Cardiac septum (tissue), 1 donor: ENCODE data around the gene CELF1. TPM values are rescaled to one million over a fixed set of nuclear protein-coding genes. Genes with fewer than 3 reads are reported as not detected.
"Not testable (repeated sequence)": the region's sequence is repeated elsewhere in the genome, so short reads cannot be mapped to it uniquely, and the experiment has no call there.

ENCODE experiments used
- DNase-seq: peaks from one replicate; pipeline ENCODE4 v3.0.0-alpha.2; 2020; ENCODE audit warnings: low spot score
- intact Hi-C: fragments of 100-400 bp; cut with DNase I; formaldehyde crosslinking; loops from one replicate; pipeline ENCODE4 v1.14.0; 2022
- total RNA-seq: library from RNA; stranded (reverse); fragmentation: NEBNext Ultra II Directional; extraction: Animal tissue kit (Norgen Biotek cat#: 25700); gene quantifications from one replicate; pipeline ENCODE4 v1.2.1, GENCODE V29; 2021
- donor health status: DM: no; HTN: no; CAD: no.

The CELF1 gene
- total RNA-seq, 1 donor from 2014 or later, result 102 TPM

DNA sequence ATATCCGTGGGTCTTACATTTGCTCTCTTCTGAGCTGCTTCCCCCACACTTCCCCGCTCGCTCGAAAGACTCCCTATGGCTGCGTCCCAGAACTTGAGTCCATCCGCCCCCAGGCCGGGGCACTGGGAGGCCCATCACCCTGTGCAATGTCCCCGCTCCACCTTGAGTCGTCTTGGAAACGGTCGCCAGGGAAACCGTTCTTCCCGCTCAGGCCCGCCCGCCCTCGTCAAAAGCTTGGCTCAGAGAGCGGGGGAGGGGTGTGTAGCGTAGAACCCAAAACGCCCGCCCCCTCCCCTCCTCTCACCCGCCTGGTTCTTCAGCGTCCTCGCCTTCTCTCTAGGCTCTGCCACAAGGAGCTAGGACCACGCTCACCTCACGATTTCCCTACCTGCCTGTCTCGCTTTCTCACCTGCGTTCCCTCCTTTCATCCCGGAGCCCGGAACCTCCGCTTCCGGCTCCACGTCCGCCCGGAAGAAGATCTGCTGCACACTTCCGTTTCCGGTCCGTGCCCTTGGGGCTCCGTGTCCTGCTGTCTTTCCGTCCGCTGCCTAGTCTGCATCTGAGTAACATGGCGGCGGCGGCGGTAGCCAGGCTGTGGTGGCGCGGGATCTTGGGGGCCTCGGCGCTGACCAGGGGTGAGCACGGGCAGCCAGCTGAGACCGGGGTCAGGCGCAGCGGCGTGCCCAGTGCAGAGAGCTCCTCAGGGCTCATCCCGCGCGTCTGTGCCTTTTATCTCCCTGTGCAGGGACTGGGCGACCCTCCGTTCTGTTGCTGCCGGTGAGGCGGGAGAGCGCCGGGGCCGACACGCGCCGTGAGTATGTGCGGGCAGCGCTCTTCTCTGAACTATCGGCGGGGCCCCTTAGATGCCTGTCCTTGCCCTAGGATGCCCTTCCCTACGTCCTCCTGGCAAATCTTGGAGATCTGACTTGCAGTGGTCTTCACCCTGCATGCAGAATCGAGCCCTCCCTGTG is 25.9 kb upstream of the CELF1 start, which contains the start of the genes KBTBD4 and NDUFS3:
Gene KBTBD4, minus strand, starts transcription at position 447 of the 971 bp plus-strand sequence. Its CDS starts 19 bp downstream, at position 428.
Gene NDUFS3, plus strand, starts transcription at position 551 of the 971 bp plus-strand sequence. Its CDS starts 18 bp downstream, at position 569.
- peak; percentile 95 for DNase-seq
- intact Hi-C loops, result no loop called here

GRCh38 chr11:47577460-47578041 is 24.6 kb upstream of the CELF1 start:
- intact Hi-C loops, result no loop called here
- DNase-seq, result no peak

DNA sequence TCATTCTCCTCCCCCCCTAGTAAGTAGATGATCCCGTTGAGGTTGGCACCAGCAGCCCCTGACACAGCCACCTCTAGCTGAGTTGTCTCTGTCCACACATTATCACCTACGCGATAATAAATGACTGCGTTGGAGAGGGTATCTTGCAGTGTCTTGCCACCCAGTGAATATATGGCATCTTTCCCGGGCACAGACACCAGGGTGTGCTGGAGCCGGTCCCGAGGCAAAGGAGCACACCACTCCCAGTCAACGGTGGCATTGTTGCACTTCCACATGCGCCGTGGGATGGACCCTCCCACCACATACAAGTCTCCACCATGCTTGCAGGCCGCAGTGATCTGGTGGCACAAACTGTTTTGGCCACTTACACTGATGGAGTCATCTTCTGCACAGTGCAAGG is 20.4 kb upstream of the CELF1 start:
- peak; percentile 76 for DNase-seq
- intact Hi-C loops, result no loop called here

- intact Hi-C loops, result no loop called here
- peak; percentile 44 for DNase-seq
Measured at GRCh38 chr11:47572715-47573255, 19.9 kb upstream of the CELF1 start.

- intact Hi-C loops, result no loop called here
- DNase-seq, result peak; percentile 20
Measured at GRCh38 chr11:47571895-47572294, 19.0 kb upstream of the CELF1 start.

- intact Hi-C loops, result no loop called here
- peak; percentile 6 for DNase-seq
Measured at GRCh38 chr11:47571357-47571729, 18.4 kb upstream of the CELF1 start.

- intact Hi-C loops, result no loop called here
Measured at GRCh38 chr11:47570651-47571356, 17.9 kb upstream of the CELF1 start.

GRCh38 chr11:47569646-47570045 is 16.7 kb upstream of the CELF1 start:
- peak; percentile 24 for DNase-seq
- intact Hi-C loops, result no loop called here

More at GRCh38 chr11:47570651-47571356, 17.9 kb upstream of the CELF1 start:
- DNase-seq, result no peak

DNA sequence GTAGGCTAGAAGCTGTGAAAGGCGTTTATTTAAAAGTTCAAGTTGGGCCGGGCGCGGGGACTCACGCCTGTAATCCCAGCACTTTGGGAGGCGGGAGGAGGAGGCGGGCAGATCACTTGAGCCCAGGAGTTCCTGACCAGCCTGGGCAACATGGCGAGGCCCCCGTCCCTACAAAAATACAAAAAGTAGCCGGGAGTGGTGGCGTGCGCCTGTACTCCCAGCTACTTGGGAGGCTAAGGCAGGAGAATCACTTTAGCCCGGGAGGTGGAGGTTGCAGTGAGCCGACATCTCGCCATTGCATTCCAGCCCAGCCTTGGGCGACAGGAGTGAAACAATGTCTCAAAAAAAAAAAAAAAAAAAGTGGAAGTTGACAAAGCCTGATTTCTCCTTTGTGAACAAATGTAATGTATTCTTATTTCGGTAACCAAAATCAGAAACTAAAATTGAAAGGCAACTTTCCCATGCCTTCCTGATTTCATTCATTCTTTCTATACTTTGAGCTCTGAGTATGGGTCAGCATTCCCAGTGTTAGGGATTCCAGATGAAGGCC is 13.3 kb upstream of the CELF1 start:
- no peak for DNase-seq
- intact Hi-C loops, result no loop called here

DNA sequence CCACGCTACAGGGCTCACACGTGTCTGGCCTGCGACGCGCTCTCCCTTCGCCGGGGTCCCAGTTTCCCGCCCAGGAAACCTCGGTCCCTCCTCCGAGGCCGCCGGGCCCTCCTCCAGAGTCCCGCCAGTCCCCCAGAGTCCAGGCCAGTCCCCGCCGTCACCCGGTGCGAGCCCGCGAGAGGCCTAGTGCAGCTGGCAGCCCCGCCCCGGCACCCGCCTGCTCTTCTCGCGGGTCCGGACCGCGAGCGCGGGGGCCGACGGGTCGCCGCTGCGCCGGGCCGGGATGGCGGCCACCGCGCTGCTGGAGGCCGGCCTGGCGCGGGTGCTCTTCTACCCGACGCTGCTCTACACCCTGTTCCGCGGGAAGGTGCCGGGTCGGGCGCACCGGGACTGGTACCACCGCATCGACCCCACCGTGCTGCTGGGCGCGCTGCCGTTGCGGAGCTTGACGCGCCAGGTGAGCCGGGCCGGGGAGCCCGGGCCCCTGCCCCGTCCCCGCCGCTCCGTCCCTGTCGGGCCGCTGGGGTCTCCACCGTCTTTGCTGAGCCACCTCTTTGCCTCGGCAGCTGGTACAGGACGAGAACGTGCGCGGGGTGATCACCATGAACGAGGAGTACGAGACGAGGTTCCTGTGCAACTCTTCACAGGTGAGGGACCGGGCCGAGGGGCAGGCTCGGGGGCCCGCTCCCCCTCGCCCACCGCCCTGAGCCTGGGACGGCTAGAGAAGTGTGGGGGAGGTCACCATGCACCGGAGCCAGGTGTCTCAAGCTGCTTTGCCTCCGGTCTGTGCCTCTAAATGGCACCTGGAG is 12.6 kb upstream of the CELF1 start, which contains the start of gene PTPMT1:
Gene PTPMT1, plus strand, starts transcription at position 260 of the 809 bp plus-strand sequence. Its CDS starts 24 bp downstream, at position 284.
- DNase-seq, result peak; percentile 81
- intact Hi-C loops, result no loop called here

GRCh38 chr11:47564933-47565339 is 12.0 kb upstream of the CELF1 start:
- DNase-seq, result no peak
- intact Hi-C loops, result no loop called here

DNA sequence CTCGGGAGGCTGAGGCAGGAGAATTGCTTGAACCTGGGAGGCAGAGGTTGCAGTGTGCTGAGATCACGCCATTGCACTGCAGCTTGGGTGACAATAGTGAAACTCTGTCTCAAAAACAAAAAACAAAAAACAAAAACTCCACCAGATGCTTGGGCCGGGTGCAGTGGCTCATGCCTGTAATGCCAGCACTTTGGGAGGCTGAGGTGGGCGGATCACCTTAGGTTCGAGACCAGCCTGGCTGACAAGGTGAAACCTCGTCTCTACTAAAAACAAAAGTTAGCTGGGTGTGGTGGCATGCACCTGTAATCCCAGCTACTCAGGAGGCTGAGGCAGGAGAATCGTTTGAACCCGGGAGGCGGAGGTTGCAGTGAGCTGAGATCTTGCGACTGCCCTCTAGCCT is 11.4 kb upstream of the CELF1 start:
- DNase-seq, intact Hi-C loops: not testable (repeated sequence)

DNA sequence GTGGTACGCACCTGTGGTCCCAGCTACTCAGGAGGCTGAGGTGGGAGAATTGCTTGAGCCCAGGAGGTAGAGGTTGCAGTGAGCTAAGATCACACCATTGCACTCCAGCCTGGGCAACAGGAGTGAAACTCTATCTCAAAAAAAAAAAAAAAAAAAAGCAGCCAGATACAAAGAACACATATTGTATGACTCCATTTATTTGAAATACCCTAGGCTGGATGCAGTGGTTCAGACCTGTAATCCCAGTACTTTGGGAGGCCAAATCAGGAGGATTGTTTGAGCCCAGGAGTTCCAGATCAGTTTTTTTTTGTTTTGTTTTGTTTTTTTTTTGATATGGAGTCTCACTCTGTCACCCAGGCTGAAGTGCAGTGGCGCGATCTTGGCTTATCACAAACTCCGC is 9.5 kb upstream of the CELF1 start:
- intact Hi-C loops, DNase-seq: not testable (repeated sequence)

GRCh38 chr11:47560426-47560825 is 7.5 kb upstream of the CELF1 start:
- intact Hi-C loops, result no loop called here
- no peak for DNase-seq

GRCh38 chr11:47558695-47559094 is 5.8 kb upstream of the CELF1 start:
- intact Hi-C loops, result no loop called here
- DNase-seq, result no peak

- DNase-seq, intact Hi-C loops: not testable (repeated sequence)
Measured at GRCh38 chr11:47557004-47557403, 4.1 kb upstream of the CELF1 start.

- DNase-seq, result no peak
- intact Hi-C loops, result loop anchor here (5.0 kb wide), 2 partner anchors 46 to 86 kb away; no protein-coding TSS in a partner anchor
Measured at GRCh38 chr11:47553406-47553743, 443 bp upstream of the CELF1 start.

- DNase-seq, result no peak
- intact Hi-C loops, result loop anchor here (5.0 kb wide), 2 partner anchors 45 to 85 kb away; no protein-coding TSS in a partner anchor
Measured at GRCh38 chr11:47552056-47552565, 821 bp downstream of the CELF1 start.
